ENCODE results near the gene SORCS2. TPM values are rescaled to one million over a fixed set of nuclear protein-coding genes. Genes with fewer than 3 reads are reported as not detected.

The SORCS2 gene
- total RNA-seq, 6 donors from 2014 or later = 2.2 to 28.3 (median 7.2) TPM

DNA sequence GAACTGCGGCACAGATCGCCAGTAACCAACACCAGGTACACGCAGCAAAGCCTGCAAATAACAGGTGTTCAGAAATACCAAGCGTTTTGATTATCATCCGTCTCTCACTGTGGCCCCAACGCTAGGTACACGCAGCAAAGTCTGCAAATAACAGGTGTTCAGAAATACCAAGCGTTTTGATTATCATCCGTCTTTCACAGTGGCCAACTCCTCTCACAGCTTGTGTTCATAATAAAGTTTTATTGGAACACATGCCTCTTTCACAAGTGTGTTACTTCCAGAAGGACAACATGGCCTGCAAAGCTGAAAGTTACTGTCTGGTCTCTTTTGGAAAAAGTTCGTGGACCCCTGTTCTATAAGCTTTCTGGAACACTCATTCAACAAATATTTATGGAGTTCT is 594.2 kb downstream of the SORCS2 start:
- no peak for ATAC-seq (ENCODE audit: low FRiP score in 2 of 2)
- Histone ChIP-seq H3K4me1 (peaks cover 8 to 29% (median 13%) of the 10 kb centered on the region in 4 donors), H3K27ac (no peak overlapping the region), H3K36me3 (peaks cover 0 to 17% (median 0%) of the 10 kb centered on the region in 4 donors), H3K4me3 (no peak overlapping the region), H3K9me3 (no peaks in the 10 kb centered on the region), H3K27me3 (no peaks in the 10 kb centered on the region)
- TF ChIP-seq EP300 (IDR thresholded peaks at IDR 0.05) (no peak), POLR2AphosphoS5 (IDR thresholded peaks at IDR 0.05) (no peak), POLR2A (IDR thresholded peaks at IDR 0.05) (no peak)
- TF ChIP-seq, protein P1, sequence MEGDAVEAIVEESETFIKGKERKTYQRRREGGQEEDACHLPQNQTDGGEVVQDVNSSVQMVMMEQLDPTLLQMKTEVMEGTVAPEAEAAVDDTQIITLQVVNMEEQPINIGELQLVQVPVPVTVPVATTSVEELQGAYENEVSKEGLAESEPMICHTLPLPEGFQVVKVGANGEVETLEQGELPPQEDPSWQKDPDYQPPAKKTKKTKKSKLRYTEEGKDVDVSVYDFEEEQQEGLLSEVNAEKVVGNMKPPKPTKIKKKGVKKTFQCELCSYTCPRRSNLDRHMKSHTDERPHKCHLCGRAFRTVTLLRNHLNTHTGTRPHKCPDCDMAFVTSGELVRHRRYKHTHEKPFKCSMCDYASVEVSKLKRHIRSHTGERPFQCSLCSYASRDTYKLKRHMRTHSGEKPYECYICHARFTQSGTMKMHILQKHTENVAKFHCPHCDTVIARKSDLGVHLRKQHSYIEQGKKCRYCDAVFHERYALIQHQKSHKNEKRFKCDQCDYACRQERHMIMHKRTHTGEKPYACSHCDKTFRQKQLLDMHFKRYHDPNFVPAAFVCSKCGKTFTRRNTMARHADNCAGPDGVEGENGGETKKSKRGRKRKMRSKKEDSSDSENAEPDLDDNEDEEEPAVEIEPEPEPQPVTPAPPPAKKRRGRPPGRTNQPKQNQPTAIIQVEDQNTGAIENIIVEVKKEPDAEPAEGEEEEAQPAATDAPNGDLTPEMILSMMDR (IDR thresholded peaks at IDR 0.05) = no peak
- WGBS, 2 donors = 90 to 92% methylated on average over 10 of the region's 10 CpGs
- no peak for DNase-seq

DNA sequence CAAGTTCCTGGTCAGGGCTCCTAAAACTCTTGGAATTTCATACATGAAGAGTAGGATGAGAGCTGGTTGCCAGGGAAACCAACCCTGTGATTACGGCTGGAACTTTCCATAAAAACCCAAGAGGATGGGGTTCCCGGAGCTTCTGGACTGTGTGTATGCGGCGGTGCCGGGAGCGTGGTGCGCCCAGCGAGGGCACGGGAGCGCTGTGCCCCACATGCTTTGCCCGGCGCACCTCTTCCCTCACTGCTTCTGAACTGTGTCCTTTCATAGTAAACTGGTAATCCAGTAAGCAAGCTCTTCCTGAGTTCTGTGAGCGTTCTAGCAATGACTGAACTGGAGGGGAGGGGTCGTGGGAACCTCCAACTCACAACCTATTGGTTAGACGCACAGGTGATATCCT is 594.7 kb downstream of the SORCS2 start:
- TF ChIP-seq, protein P1 (IDR thresholded peaks at IDR 0.05) = no peak
- Histone ChIP-seq H3K27me3 (no peaks in the 10 kb centered on the region), H3K36me3 (peaks cover 0 to 21% (median 0%) of the 10 kb centered on the region in 4 donors), H3K4me3 (no peak overlapping the region), H3K27ac (peak overlapping the region in 2 of 4 donors; percentile 12 to 76), H3K4me1 (peaks cover 3 to 23% (median 8%) of the 10 kb centered on the region in 4 donors), H3K9me3 (no peaks in the 10 kb centered on the region)
- WGBS, 2 donors = 92 to 96% methylated on average over 15 of the region's 15 CpGs
- DNase-seq = peak in 1 of 2 donors; percentile 56
- no peak for ATAC-seq (ENCODE audit: low FRiP score in 2 of 2)

DNA sequence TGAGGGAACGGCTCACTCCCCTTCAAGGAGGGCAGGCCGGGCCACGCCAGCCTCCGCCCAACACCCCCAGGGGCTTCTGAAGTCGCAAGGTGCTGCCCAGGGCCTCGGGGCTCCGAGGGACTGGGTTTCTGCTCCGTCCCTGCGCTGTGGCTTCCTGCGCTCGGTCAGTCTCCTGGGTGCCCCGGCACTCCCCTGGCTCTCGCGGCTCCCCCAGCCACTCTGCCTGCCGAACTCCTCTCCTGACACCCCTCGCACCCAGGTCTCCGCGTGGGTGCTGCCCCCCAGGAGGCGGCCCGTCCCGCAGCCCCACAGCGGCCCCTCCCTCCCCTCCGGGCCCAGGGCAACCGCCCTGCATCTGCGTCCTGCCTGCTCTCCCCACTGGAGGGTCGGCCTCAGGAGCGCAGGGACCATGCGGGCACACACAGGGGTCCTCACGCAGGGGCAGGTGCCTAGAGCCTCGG is 595.4 kb downstream of the SORCS2 start:
- H3K27me3 ChIP-seq = no peaks in the 10 kb centered on the region
- H3K9me3 ChIP-seq = no peaks in the 10 kb centered on the region
- H3K4me3 ChIP-seq = no peak overlapping the region
- no peak for ATAC-seq (ENCODE audit: low FRiP score in 2 of 2)
- DNase-seq = peak in 1 of 2 donors; percentile 75
- H3K4me1 ChIP-seq = peaks cover 0 to 20% (median 7%) of the 10 kb centered on the region in 4 donors
- H3K27ac ChIP-seq = peak overlapping the region in 2 of 4 donors; percentile 12 to 76
- TF ChIP-seq POLR2A (IDR thresholded peaks at IDR 0.05) (no peak), EP300 (IDR thresholded peaks at IDR 0.05) (no peak)
- TF ChIP-seq, protein P1 (IDR thresholded peaks at IDR 0.05) = no peak
- H3K36me3 ChIP-seq = peaks cover 0 to 27% (median 4%) of the 10 kb centered on the region in 4 donors
- 93 to 95% methylated on average over 29 to 30 of the region's 30 CpGs for WGBS, 2 donors

DNA sequence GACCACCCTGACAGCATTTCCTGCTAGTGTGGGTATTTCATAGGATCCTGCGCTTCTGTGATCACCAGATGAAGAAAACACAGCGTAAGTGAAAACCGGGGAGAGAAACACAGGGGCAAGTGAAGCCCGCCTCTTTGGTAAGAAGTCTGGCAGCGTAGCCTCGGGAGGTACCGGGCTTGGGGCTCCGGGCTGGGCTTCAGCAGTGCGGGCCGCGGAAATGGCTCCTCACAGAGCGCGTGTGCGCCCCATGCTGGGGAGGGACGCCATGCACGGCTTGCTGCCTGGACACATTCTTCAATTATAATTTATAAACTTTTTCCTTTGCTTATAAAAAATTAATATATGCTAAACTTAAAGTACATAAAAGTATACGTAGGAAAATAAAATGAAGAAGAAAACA is 595.9 kb downstream of the SORCS2 start:
- WGBS, 2 donors = 94 to 95% methylated on average over 17 of the region's 17 CpGs
- Histone ChIP-seq H3K4me3 (no peak overlapping the region), H3K9me3 (no peaks in the 10 kb centered on the region), H3K4me1 (peaks cover 0 to 20% (median 7%) of the 10 kb centered on the region in 4 donors), H3K36me3 (peaks cover 0 to 31% (median 4%) of the 10 kb centered on the region in 4 donors), H3K27me3 (no peaks in the 10 kb centered on the region), H3K27ac (peak overlapping the region in 3 of 4 donors; percentile 12 to 76 (median 22))
- DNase-seq (peak in 1 of 2 donors; percentile 57), ATAC-seq (ENCODE audit: low FRiP score in 2 of 2) (no peak)
- TF ChIP-seq EP300 (IDR thresholded peaks at IDR 0.05) (no peak), POLR2A (IDR thresholded peaks at IDR 0.05) (no peak), POLR2AphosphoS5 (IDR thresholded peaks at IDR 0.05) (no peak)
- TF ChIP-seq, protein P1 (IDR thresholded peaks at IDR 0.05) = no peak
